HG03354 (cell line): ENCODE data around the gene RIT1.
"Not testable (repeated sequence)": the region's sequence is repeated elsewhere in the genome, so short reads cannot be mapped to it uniquely, and the experiment has no call there.

Source experiments
- ATAC-seq: cut with Tn5 transposase; IDR thresholded peaks from one replicate; pipeline ENCODE4 v1.9.1; 2021; ENCODE audit warnings: mild to moderate bottlenecking; ENCODE audit not compliant: unreplicated experiment, poor library complexity, severe bottlenecking

Gene RIT1

DNA sequence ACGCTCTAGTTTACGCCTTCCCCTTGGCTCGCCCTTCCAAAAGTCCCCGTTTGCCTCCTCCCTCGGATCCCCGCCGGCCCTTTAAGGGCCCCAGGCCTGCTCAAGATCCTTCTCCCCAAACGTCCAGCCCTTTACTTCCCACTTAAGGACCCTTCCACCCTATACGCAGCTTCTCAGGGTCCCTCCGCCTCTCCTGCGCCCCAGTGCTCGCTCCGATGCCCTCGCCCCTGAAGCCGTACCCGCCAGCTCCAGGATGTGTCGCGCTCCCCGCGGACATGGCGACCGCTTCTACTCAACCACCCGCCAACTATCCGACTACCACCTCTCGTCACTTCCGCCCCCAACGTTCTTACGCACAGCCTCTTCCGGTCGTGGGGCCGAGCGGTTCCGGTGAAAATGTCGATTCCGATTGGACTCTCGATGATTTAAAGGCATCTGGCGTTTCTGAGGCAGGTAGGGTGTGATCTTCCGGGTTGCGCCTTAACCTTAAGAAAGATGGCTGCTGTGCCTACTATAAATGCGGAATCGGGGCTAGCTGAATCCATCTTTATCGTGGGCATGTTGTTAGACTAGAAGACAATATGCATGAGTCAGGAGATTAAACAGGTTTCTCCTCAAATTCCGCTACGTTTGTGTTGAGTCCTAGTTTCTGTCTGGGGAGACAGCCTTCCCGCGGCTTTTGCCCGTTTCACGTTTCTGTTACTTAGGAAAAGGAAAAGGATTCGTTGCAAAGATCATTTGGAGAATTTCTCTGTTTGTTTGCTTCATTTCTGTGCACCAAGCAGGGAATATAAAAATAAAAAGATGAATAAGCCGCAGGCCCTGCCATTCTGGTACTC, 23.2 kb upstream of the RIT1 start, which contains the start of gene KHDC4:
Gene KHDC4, minus strand, starts transcription at position 317 of the 839 bp plus-strand sequence. Its CDS starts 40 bp downstream, at position 277.
- ATAC-seq = peak; percentile 94

GRCh38 chr1:155933591-155934096, 22.5 kb upstream of the RIT1 start:
- no peak for ATAC-seq

GRCh38 chr1:155932487-155932886, 21.3 kb upstream of the RIT1 start:
- no peak for ATAC-seq

DNA sequence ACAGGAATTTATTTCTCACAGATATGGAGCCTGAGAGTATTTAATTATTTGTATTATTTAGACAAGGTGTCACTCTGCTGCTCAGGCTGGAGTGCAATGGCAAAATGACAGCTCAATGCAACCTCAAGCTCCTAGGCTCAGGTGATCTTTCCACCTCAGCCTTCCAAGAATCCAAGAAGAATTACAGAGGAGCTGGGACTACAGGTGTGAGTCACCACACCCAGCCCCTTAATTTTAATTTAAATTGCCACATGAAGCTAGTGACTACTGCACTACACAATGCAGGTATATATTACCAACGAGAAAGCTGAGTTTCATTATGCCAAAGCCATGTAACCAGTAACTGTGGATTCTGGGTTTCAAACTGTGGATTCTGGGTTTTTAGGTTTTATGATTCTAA, 20.9 kb upstream of the RIT1 start:
- ATAC-seq = no peak

GRCh38 chr1:155931332-155932038, 20.3 kb upstream of the RIT1 start:
- no peak for ATAC-seq

GRCh38 chr1:155930725-155931124, 19.6 kb upstream of the RIT1 start:
- not testable (repeated sequence) for ATAC-seq

- no peak for ATAC-seq
Measured at GRCh38 chr1:155929057-155929456, 17.9 kb upstream of the RIT1 start.

- no peak for ATAC-seq
Measured at GRCh38 chr1:155925506-155925905, 14.4 kb upstream of the RIT1 start.

DNA sequence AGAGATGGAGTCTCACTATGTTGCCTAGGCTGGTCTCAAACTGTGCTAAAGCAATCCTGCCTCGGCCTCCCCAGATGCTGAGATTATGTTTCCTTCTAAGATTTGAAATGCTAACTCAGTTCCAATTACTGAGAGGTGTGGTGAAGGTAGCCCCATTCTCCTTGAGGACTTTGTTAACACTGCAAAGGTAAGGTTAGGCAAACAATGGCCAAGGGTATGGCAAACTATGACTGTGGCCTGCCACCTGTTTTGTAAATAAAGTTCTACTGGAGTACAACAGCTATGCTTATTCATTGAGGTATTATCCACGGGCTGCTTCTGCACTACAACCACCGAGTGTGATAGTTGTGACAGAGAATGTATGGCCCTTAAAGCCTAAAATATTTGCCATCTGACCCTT, 9.6 kb upstream of the RIT1 start:
- no peak for ATAC-seq

- no peak for ATAC-seq
Measured at GRCh38 chr1:155919801-155920200, 8.7 kb upstream of the RIT1 start.

DNA sequence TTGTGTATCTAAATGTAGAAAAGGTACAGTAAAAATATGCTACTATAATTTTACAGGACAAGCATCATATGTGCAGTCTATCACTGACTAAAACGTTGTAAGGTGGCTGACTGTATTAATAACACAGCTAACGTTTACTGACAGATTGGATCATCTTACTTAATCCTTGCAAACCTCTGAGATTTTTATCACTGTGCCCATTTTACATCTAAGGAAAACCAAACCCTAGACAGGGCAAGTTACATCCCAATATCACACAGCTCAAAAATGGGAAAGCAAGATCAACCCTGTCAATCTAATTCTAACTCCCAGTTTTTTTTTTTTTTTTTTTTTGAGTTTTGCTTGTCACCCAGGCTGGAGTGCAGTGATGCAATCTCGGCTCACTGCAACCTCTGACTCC, 7.5 kb upstream of the RIT1 start:
- ATAC-seq = no peak

GRCh38 chr1:155913969-155914757, 3.0 kb upstream of the RIT1 start:
- ATAC-seq = no peak

DNA sequence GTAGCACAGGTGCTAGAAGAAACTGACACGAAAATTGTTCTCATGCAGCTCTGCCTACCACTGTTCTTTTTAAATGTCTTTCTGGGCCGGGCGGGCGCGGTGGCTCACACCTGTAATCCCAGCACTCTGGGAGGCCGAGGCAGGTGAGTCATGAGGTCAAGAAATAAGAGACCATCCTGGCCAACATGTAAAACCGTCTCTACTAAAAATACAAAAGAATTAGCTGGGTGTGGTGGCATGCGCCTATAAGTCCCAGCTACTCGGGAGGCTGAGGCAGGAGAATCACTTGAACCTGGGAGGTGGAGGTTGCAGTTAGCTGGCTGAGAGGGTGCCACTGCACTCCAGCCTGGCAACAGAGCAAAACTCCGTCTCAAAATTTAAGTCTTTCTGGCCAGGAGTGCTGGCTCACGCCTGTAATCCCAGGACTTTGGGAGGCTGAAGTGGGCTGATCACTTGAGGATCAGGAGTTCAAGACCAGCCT, 947 bp upstream of the RIT1 start:
- ATAC-seq = no peak

DNA sequence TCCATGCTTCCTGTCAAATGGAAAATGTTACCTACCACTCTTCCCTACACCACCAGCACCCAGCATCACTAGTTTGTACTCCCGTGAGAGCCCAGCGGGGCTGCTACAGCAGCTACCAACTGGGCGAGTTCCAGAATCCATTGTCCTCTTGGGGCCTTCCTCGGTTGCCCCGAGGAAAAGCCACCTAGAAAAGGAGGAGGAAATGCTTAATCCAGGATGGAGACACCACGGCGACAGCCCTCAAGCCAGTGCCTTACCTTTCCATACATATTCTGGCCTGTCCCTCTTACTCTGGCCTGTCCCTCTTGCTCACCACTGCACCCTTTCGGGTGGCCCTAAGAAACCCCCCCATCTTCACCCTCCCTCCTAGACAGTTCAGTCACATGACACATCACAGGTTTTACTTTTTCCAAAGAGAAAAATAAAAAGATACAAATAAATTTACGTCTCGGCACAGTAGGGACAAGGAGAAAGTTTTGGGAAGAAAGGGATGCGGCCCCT, 478 bp downstream of the RIT1 start:
- peak; percentile 47 for ATAC-seq

- ATAC-seq = no peak
Measured at GRCh38 chr1:155909894-155910293, 1.3 kb downstream of the RIT1 start.

DNA sequence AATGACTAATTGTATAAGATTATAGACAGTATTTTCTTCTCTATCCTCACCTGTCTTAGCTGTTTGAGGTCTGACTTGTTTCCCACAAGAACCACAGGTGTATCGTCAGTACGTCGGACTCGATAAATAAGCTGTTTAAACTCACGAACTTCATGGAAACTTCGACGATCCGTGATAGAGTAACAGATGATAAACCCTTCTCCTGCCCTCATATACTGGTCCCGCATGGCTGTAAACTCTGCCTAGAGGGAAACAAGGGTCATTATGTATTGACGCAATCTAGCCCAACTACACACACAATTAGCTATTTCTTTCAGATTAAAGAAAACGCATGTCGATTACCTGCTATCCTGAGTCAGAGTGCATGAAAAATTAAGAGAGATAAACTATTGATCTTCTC, 6.9 kb downstream of the RIT1 start:
- no peak for ATAC-seq

- no peak for ATAC-seq
Measured at GRCh38 chr1:155900161-155900560, 11.0 kb downstream of the RIT1 start.

DNA sequence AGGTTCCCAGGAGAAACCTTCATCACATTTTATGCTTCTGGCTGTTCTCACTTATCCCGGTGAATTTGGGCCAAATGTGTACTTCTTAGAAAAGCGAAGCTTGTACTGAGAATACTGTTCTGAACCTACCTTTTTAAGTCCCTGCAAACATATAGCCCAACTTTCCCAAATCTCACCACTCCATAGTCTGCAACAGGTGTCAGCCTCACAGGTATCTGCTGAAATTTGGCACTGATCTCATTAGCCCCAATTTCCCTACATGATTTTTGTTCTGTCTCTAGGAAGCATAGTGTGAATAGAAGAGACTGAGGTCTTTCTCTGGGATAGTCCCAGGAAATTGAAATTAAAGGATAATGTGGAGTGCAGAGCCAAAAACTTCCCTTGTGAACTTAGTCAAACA, 11.5 kb downstream of the RIT1 start:
- no peak for ATAC-seq

DNA sequence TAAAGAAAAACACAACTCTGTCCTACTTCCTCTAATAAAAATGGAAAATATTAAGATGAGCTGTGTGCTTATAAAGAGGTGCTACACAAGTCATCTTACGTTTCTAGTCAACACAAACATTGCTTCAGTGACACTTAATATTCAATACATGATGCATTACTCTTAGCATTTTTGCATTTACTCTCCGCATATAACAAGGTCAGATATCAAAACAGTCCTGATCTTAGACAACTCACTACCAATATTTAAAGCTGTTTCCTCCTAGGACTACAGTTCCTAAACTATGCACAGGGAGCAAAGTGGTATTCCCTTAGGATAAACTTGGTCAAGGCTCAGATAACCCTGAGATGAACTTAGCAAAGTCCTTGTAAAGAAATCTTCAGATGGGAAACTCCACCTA, 12.3 kb downstream of the RIT1 start:
- ATAC-seq = no peak

- ATAC-seq = no peak
Measured at GRCh38 chr1:155897746-155898145, 13.4 kb downstream of the RIT1 start.
